ENCODE measurements around the gene BSND.

DNA sequence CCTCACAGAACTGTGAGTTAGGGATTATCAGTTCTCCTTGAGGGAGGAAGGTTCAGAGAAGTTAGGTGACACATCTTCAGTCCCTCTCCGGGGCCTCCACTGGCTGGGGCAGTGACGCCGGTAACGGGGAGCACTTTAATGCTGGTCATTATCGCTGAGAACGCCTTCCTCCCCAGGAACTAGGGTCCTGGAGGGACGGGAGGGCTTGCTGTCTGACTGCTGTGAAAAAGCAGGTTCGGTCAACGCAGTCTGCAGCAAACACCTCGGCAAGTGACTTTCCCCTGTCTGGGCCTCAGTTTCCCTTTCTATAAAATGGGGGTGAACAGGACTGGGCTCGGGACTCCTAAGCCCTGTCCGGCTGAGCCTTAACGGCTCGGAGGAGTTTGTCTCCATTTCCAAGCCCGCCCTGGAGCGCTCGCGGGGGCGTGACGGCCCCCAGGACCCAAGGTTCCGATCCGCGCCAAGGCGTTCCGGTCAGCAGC, 18.6 kb upstream of the BSND start:
- TF ChIP-seq EZH2 (IDR thresholded peaks at IDR 0.05; ENCODE audit: low read length, unreplicated experiment): no peak
- TF ChIP-seq, protein P1, sequence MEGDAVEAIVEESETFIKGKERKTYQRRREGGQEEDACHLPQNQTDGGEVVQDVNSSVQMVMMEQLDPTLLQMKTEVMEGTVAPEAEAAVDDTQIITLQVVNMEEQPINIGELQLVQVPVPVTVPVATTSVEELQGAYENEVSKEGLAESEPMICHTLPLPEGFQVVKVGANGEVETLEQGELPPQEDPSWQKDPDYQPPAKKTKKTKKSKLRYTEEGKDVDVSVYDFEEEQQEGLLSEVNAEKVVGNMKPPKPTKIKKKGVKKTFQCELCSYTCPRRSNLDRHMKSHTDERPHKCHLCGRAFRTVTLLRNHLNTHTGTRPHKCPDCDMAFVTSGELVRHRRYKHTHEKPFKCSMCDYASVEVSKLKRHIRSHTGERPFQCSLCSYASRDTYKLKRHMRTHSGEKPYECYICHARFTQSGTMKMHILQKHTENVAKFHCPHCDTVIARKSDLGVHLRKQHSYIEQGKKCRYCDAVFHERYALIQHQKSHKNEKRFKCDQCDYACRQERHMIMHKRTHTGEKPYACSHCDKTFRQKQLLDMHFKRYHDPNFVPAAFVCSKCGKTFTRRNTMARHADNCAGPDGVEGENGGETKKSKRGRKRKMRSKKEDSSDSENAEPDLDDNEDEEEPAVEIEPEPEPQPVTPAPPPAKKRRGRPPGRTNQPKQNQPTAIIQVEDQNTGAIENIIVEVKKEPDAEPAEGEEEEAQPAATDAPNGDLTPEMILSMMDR (conservative IDR thresholded peaks at IDR 0.05; ENCODE audit: low read depth, low read length): no peak
- TF ChIP-seq EZH2phosphoT487 (IDR thresholded peaks at IDR 0.05; ENCODE audit: borderline replicate concordance, low read length): no peak

Data from PC-3 (cell line).